SKM-1 treated with dmso at 0.1 percent for 144 hours (cell line): Measurements from ENCODE around the gene FBXW11.
A peak's percentile ranks its signal among the peaks of the same experiment; 100 is the strongest.

Source experiments
- DNase-seq: peaks from one replicate; lab custom pipeline; 2025; ENCODE audit not compliant: unreplicated experiment; lab: John Stamatoyannopoulos, UW

FBXW11 gene

GRCh38 chr5:171872666-171873065 is 133.8 kb downstream of the FBXW11 start:
- DNase-seq = no peak

GRCh38 chr5:171871711-171872110 is 134.7 kb downstream of the FBXW11 start:
- DNase-seq = no peak

- DNase-seq = no peak
These were observed 136.5 kb downstream of the FBXW11 start for GRCh38 chr5:171869956-171870355.

- DNase-seq = no peak
These were observed 138.2 kb downstream of the FBXW11 start for GRCh38 chr5:171868236-171868635.

- no peak for DNase-seq
These were observed 138.7 kb downstream of the FBXW11 start for GRCh38 chr5:171867786-171868185.

- no peak for DNase-seq
These were observed 141.0 kb downstream of the FBXW11 start for GRCh38 chr5:171865471-171865870.

GRCh38 chr5:171863935-171864334 is 142.5 kb downstream of the FBXW11 start:
- no peak for DNase-seq

- no peak for DNase-seq
These were observed 143.8 kb downstream of the FBXW11 start for GRCh38 chr5:171862624-171863023.

GRCh38 chr5:171861381-171861780 is 145.1 kb downstream of the FBXW11 start:
- no peak for DNase-seq

GRCh38 chr5:171858303-171858702 is 148.1 kb downstream of the FBXW11 start:
- DNase-seq = peak; percentile 14

- DNase-seq = no peak
These were observed 149.0 kb downstream of the FBXW11 start for GRCh38 chr5:171857489-171857876.

- peak; percentile 70 for DNase-seq
These were observed 150.4 kb downstream of the FBXW11 start for GRCh38 chr5:171855798-171856763.

GRCh38 chr5:171855265-171855664 is 151.2 kb downstream of the FBXW11 start:
- no peak for DNase-seq

GRCh38 chr5:171852255-171852681 is 154.2 kb downstream of the FBXW11 start:
- peak; percentile 42 for DNase-seq

GRCh38 chr5:171851251-171851650 is 155.2 kb downstream of the FBXW11 start:
- DNase-seq = no peak

GRCh38 chr5:171850324-171850947 is 156.0 kb downstream of the FBXW11 start:
- DNase-seq = peak; percentile 27

- no peak for DNase-seq
These were observed 156.7 kb downstream of the FBXW11 start for GRCh38 chr5:171849585-171850323.

GRCh38 chr5:171848911-171849520 is 157.4 kb downstream of the FBXW11 start:
- DNase-seq = no peak

GRCh38 chr5:171848486-171848885 is 158.0 kb downstream of the FBXW11 start:
- DNase-seq = no peak

- DNase-seq = no peak
These were observed 158.4 kb downstream of the FBXW11 start for GRCh38 chr5:171848006-171848405.

- no peak for DNase-seq
These were observed 159.4 kb downstream of the FBXW11 start for GRCh38 chr5:171847026-171847425.
